T-cell (primary cell): ENCODE measurements around the gene ARHGEF28. TPM values are rescaled to one million over a fixed set of nuclear protein-coding genes. Genes with fewer than 3 reads are reported as not detected.

Experiments used
- ATAC-seq, 4 experiments: fragments of 200-7000 bp in 3 of 4; fragments of 150-1000 bp in 1 of 4; cut with Tn5 transposase; replicated peaks in 1 of 4; 1 replicate in 3 of 4; 2 replicates in 1 of 4; pipeline ENCODE4 v1.10.0; 2021; ENCODE audit warnings: moderate library complexity in 3 of 4, mild to moderate bottlenecking in 2 of 4, moderate number of reproducible peaks in 1 of 4
- CTCF ChIA-PET, 2 donors: fragments of 300-600 bp; sonication (Branson Sonifier 250); formaldehyde crosslinking; loops; one replicate each; lab custom pipeline; 2022; ENCODE audit warnings: antibody characterized with exemption in 2 of 2; lab: Charles Lee
- POLR2A ChIA-PET, 2 donors: fragments of 300-600 bp; sonication (Branson Sonifier 250); formaldehyde crosslinking; loops; one replicate each; lab custom pipeline; 2022; ENCODE audit warnings: antibody characterized with exemption in 2 of 2; lab: Charles Lee
- DNase-seq, 35 experiments: peaks; one replicate each; pipeline versions ENCODE4 v3.0.0 to v3.0.0-alpha.2; 2013 to 2023
- H3K27ac ChIP-seq: one replicate; pipeline ENCODE4 v1.5.1; 2013; ENCODE audit warnings: low read length
- H3K27me3 ChIP-seq, 2 experiments: replicated peaks in 1 of 2; 1 replicate in 1 of 2; 2 replicates in 1 of 2; pipeline versions ENCODE4 v1.6.1 to v1.7.0; 2013; ENCODE audit warnings: low read length in 1 of 2, mixed read lengths in 1 of 2; ENCODE audit not compliant: control insufficient read depth in 2 of 2, insufficient read depth in 2 of 2; ENCODE audit errors: extremely low read depth in 1 of 2
- H3K36me3 ChIP-seq, 2 donors: 1 replicate in 1 of 2; 2 replicates in 1 of 2; pipeline versions ENCODE4 v1.6.1 to v1.7.0; 2013; ENCODE audit warnings: low read length in 1 of 2; ENCODE audit not compliant: control insufficient read depth in 2 of 2, insufficient read depth in 1 of 2; ENCODE audit errors: extremely low read depth in 1 of 2
- H3K4me1 ChIP-seq, 2 experiments: 1 replicate in 1 of 2; 2 replicates in 1 of 2; pipeline versions ENCODE4 v1.6.1 to v1.7.0; 2013; ENCODE audit warnings: low read length in 2 of 2, mixed read lengths in 1 of 2; ENCODE audit not compliant: insufficient read depth in 2 of 2, control insufficient read depth in 1 of 2; ENCODE audit errors: extremely low read depth in 1 of 2
- H3K4me3 ChIP-seq, 2 donors: 1 replicate in 1 of 2; 2 replicates in 1 of 2; pipeline versions ENCODE4 v1.5.1 to v1.7.0; 2013; ENCODE audit warnings: mild to moderate bottlenecking in 2 of 2, low read length in 1 of 2, moderate library complexity in 1 of 2; ENCODE audit not compliant: control insufficient read depth in 1 of 2; ENCODE audit errors: extremely low read depth in 1 of 2
- H3K9me3 ChIP-seq: 2 replicates; pipeline ENCODE4 v1.7.0; 2013
- H3K27ac Mint-ChIP-seq, 2 donors: one replicate each; pipeline ENCODE4 v1.8.0; 2020 to 2021; ENCODE audit warnings: mild to moderate bottlenecking in 2 of 2, mixed read lengths in 2 of 2
- H3K27me3 Mint-ChIP-seq, 2 donors: one replicate each; pipeline ENCODE4 v1.8.0; 2021 to 2022; ENCODE audit warnings: mixed read lengths in 2 of 2
- H3K36me3 Mint-ChIP-seq: one replicate; pipeline ENCODE4 v1.8.0; 2021; ENCODE audit warnings: mixed read lengths
- H3K4me1 Mint-ChIP-seq, 3 donors: one replicate each; pipeline ENCODE4 v1.8.0; 2020 to 2022; ENCODE audit warnings: mixed read lengths in 3 of 3, mild to moderate bottlenecking in 1 of 3
- H3K4me3 Mint-ChIP-seq, 3 donors: one replicate each; pipeline ENCODE4 v1.8.0; 2020 to 2022; ENCODE audit warnings: mild to moderate bottlenecking in 3 of 3, mixed read lengths in 3 of 3, moderate library complexity in 3 of 3
- H3K9me3 Mint-ChIP-seq, 3 donors: one replicate each; pipeline ENCODE4 v1.8.0; 2020 to 2022; ENCODE audit warnings: mixed read lengths in 3 of 3
- WGBS: methylation state at CpG from one replicate; pipeline ENCODE4 v1.1.5; 2013; ENCODE audit warnings: missing lambda C conversion rate; ENCODE audit not compliant: insufficient coverage; 5-methylcytosine and 5-hydroxymethylcytosine counted together
- total RNA-seq, 35 experiments: library from RNA in 6 of 35; stranded (reverse) in 6 of 35; fragments of 120-200 nt in 1 of 35; gene quantifications; one replicate each; pipeline versions ENCODE4 v1.2.1 to v1.2.4 and lab custom pipeline; 2013 to 2026

Gene ARHGEF28
- total RNA-seq, 5 donors from 2014 or later (not counting 1 experiment from before 2014, with no cell fraction given), result 0.05 to 0.73 (median 0.36) TPM

DNA sequence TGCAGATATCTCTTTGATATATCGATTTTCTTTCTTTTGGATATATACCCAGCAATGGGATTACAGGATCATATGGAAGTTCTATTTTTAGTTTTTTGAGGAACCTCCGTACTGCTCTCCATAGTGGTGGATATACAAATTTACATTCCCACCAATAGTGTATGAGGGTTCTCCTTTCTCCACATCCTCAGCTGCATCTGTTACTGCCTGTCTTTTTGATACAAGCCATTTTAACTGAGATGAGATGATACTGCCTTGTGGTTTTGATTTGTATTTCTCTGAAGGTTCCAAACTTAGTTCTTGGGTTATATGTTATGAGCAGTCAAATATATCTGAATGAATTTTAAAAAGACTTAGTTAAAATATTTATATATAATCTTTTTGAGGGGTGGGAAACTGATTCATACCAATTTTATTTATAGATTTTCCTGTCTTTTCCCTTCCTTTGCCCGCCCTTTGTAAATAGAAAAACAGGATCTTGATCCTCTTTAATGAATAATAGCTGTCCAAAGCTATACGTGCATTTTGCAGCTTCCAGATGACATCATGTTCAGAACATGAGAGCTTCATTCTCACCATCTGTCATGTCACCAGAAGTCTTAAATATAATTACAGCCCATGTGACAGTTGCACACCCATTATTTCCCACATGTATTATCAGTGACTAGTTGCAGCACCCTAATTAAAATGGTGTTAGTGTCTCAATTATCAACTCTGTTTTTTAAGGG lies 6.2 kb upstream of the ARHGEF28 start:
- Mint-ChIP-seq H3K4me3 (no peak overlapping the region), H3K36me3 (no peaks in the 10 kb centered on the region), H3K4me1 (no peaks in the 10 kb centered on the region), H3K27ac (no peak overlapping the region), H3K27me3 (peaks cover 28 to 34% of the 10 kb centered on the region in 2 donors), H3K9me3 (no peaks in the 10 kb centered on the region)
- Histone ChIP-seq H3K27ac (no peak overlapping the region), H3K4me3 (no peak overlapping the region), H3K4me1 (no peaks in the 10 kb centered on the region), H3K36me3 (no peaks in the 10 kb centered on the region), H3K9me3 (no peaks in the 10 kb centered on the region), H3K27me3 (peaks cover 0 to 1% of the 10 kb centered on the region in 2 experiments)
- ChIA-PET POLR2A (no interaction called here), CTCF (no interaction called here)
- 80% methylated on average over 1 of the region's 4 CpGs for WGBS
- no peak for DNase-seq
- ATAC-seq, result no peak

DNA sequence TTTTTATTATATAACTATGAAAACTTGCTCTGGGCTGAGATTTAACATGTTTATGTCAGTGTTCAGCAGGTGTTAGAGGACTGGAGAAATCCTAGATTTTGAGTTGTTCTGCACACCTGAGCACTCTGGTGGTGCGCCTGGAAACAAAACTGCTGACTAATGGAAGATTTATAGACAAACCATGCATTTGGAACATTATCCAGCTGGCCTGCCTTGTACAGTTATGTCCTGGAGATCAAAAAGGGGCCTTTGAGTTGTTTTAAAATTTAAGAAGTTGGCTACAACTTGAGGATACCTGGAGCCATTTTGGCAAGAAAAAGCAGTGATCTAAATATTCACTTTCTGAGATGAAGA lies 5.7 kb upstream of the ARHGEF28 start:
- H3K4me3 Mint-ChIP-seq, result no peak overlapping the region
- ChIA-PET POLR2A (no interaction called here), CTCF (no interaction called here)
- H3K36me3 Mint-ChIP-seq, result no peaks in the 10 kb centered on the region
- H3K27me3 Mint-ChIP-seq, result peaks cover 29 to 33% of the 10 kb centered on the region in 2 donors
- WGBS, result 80% methylated on average over 1 of the region's 1 CpG
- ATAC-seq (no peak), DNase-seq (no peak)
- no peak overlapping the region for H3K27ac Mint-ChIP-seq
- peaks cover 0 to 2% (median 1%) of the 10 kb centered on the region in 3 donors for H3K4me1 Mint-ChIP-seq
- H3K36me3 ChIP-seq, result no peaks in the 10 kb centered on the region
- H3K27me3 ChIP-seq, result peaks cover 1 to 6% of the 10 kb centered on the region in 2 experiments
- no peaks in the 10 kb centered on the region for H3K9me3 Mint-ChIP-seq
- no peak overlapping the region for H3K27ac ChIP-seq
- peaks cover 0 to 1% of the 10 kb centered on the region in 2 experiments for H3K4me1 ChIP-seq
- no peak overlapping the region for H3K4me3 ChIP-seq
- no peaks in the 10 kb centered on the region for H3K9me3 ChIP-seq

DNA sequence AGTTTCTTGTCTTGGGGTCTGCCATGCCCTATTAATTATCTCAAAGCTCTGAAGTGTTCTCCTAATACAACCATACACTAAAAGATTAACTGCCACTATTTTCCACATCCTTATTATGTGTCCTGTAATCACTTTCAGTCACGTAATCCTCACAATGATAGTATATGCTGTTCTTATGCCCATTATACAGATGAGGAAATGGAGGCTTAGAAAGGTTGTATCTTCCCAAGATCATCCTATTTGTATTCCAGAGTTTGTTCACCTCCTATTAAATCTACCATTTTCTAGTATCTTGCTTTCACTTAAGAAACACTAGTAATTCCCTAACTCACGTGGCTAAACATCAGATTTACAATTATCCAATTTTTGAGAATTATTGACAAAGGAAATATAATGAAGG lies 2.9 kb upstream of the ARHGEF28 start:
- H3K36me3 ChIP-seq, result no peaks in the 10 kb centered on the region
- H3K36me3 Mint-ChIP-seq, result no peaks in the 10 kb centered on the region
- WGBS, result no CpG with 5 or more reads among the region's 2 CpGs
- H3K4me3 ChIP-seq, result no peak overlapping the region
- POLR2A ChIA-PET, result no interaction called here
- H3K9me3 Mint-ChIP-seq, result no peaks in the 10 kb centered on the region
- no peak overlapping the region for H3K27ac Mint-ChIP-seq
- peaks cover 8 to 15% of the 10 kb centered on the region in 2 experiments for H3K27me3 ChIP-seq
- no peak overlapping the region for H3K4me3 Mint-ChIP-seq
- CTCF ChIA-PET, result no interaction called here
- no peaks in the 10 kb centered on the region for H3K9me3 ChIP-seq
- DNase-seq, result no peak
- no peak for ATAC-seq
- peaks cover 0 to 9% of the 10 kb centered on the region in 2 experiments for H3K4me1 ChIP-seq
- no peak overlapping the region for H3K27ac ChIP-seq
- H3K27me3 Mint-ChIP-seq, result peaks cover 40 to 51% of the 10 kb centered on the region in 2 donors
- peaks cover 0 to 10% (median 5%) of the 10 kb centered on the region in 3 donors for H3K4me1 Mint-ChIP-seq

DNA sequence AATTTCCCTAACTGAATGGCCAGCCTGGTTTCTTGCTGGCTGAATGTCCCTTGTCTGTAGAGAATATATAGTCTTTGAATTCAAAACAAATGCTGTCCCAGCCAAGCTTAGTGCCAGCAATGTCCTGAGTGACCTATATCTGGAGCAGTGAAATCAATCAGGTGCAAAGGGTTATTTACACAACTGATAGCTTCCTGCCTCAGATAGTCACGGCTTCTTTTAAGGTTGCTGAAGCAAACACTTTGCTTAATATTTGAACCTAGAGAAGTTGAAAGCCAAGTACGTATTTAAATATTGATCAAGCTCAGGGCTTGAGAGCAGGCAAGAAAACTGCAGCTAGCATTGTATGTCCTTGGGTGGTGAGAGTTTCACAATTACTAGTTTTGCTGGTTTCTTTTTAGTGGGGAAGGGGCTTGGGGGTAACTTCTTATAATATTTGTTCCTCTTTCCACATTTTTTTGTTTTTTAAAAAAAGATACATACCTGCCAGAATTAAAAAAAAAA lies 2.0 kb upstream of the ARHGEF28 start:
- POLR2A ChIA-PET, result no interaction called here

DNA sequence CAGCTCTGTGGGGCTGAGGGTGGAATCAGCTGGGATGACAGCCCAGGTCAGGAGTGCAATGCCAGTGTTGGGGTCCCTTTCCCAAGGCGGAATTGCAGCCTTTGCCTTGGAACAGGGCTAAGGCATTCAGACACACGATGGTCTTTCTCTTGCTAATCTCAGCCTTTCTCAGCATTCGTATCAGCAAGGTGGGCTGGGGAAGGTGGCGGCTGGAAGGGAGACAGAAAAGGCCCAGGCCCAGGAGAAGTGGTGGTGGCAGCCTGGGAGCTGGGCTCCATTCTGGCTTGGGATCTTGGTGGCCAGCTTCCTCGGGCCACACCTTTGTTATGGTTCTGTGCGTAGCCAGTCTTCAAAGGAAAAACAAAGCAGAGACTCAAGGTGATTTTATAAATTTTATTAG lies 1.1 kb upstream of the ARHGEF28 start:
- no peak for ATAC-seq
- H3K4me3 ChIP-seq, result no peak overlapping the region
- POLR2A ChIA-PET, result no interaction called here
- no peaks in the 10 kb centered on the region for H3K9me3 Mint-ChIP-seq
- no peak overlapping the region for H3K27ac ChIP-seq
- CTCF ChIA-PET, result no interaction called here
- H3K4me1 Mint-ChIP-seq, result peaks cover 0 to 10% (median 5%) of the 10 kb centered on the region in 3 donors
- peaks cover 51 to 59% of the 10 kb centered on the region in 2 donors for H3K27me3 Mint-ChIP-seq
- peaks cover 8 to 19% of the 10 kb centered on the region in 2 experiments for H3K27me3 ChIP-seq
- peaks cover 0 to 9% of the 10 kb centered on the region in 2 experiments for H3K4me1 ChIP-seq
- no peak for DNase-seq
- no peak overlapping the region for H3K27ac Mint-ChIP-seq
- no peaks in the 10 kb centered on the region for H3K9me3 ChIP-seq
- H3K4me3 Mint-ChIP-seq, result peak overlapping the region in 1 of 3 donors; percentile 69
- H3K36me3 ChIP-seq, result no peaks in the 10 kb centered on the region
- WGBS, result 87% methylated on average over 2 of the region's 6 CpGs
- H3K36me3 Mint-ChIP-seq, result no peaks in the 10 kb centered on the region

More for the DNA sequence above, 2.0 kb upstream of the ARHGEF28 start:
- Mint-ChIP-seq H3K36me3 (no peaks in the 10 kb centered on the region), H3K9me3 (no peaks in the 10 kb centered on the region), H3K27ac (no peak overlapping the region), H3K4me3 (no peak overlapping the region), H3K4me1 (peaks cover 0 to 10% (median 5%) of the 10 kb centered on the region in 3 donors), H3K27me3 (peaks cover 46 to 56% of the 10 kb centered on the region in 2 donors)
- DNase-seq, result no peak
- peaks cover 0 to 9% of the 10 kb centered on the region in 2 experiments for H3K4me1 ChIP-seq
- 60% methylated on average over 1 of the region's 2 CpGs for WGBS
- H3K9me3 ChIP-seq, result no peaks in the 10 kb centered on the region
- no peak for ATAC-seq
- no peak overlapping the region for H3K27ac ChIP-seq
- peaks cover 8 to 15% of the 10 kb centered on the region in 2 experiments for H3K27me3 ChIP-seq
- CTCF ChIA-PET, result no interaction called here
- H3K4me3 ChIP-seq, result no peak overlapping the region
- H3K36me3 ChIP-seq, result no peaks in the 10 kb centered on the region

DNA sequence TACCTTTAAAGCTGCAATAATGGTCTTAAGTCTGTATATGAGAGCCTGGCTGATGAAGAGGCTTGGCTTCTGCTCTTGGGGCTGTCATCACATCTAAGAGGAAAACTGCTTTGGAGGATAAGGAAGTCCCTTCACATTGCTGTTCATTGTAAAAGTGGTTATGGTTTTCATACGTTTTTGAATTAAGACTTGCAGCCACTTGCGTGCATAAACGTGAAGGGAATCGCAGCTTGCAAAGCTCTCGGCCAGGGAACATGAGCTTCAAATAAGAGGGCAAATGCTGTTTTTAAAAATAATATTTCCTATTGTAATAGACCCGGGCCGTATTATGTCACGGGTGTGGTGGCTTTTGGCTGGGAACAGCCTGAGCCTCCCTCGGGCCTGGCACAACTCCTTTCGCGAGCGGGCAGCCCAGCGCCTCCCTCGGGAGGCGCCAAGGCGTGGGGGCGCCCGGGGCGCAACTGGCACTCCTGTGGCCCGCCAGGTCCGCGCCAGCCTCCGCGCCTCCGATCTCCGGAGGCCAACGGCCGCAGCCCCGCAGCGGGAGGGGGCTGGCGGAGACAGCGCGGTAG lies 538 bp upstream of the ARHGEF28 start:
- Mint-ChIP-seq H3K9me3 (no peaks in the 10 kb centered on the region), H3K36me3 (no peaks in the 10 kb centered on the region), H3K4me1 (peaks cover 0 to 10% (median 5%) of the 10 kb centered on the region in 3 donors), H3K27me3 (peaks cover 45 to 56% of the 10 kb centered on the region in 2 donors), H3K27ac (no peak overlapping the region), H3K4me3 (peak overlapping the region; percentile 50 to 69 (median 66))
- Histone ChIP-seq H3K27ac (no peak overlapping the region), H3K27me3 (peaks cover 8 to 19% of the 10 kb centered on the region in 2 experiments), H3K4me3 (peak overlapping the region in 1 of 2 donors; percentile 20), H3K36me3 (no peaks in the 10 kb centered on the region), H3K9me3 (no peaks in the 10 kb centered on the region), H3K4me1 (peaks cover 0 to 9% of the 10 kb centered on the region in 2 experiments)
- DNase-seq (no peak), ATAC-seq (no peak)
- ChIA-PET CTCF (no interaction called here), POLR2A (no interaction called here)
- under 1% methylated on average over 26 of the region's 33 CpGs for WGBS
